Vagina (tissue), 2 donors: ENCODE results near the gene UBR4. TPM values are rescaled to one million over a fixed set of nuclear protein-coding genes. Genes with fewer than 3 reads are reported as not detected.

Source experiments
- DNase-seq, 2 donors: peaks; one replicate each; pipeline ENCODE4 v3.0.0-alpha.2; 2017; ENCODE audit errors: extremely low spot score in 2 of 2
- H3K27ac ChIP-seq: fragments of 200-600 bp; sonication (generic); one replicate; pipeline ENCODE4 v1.5.1; 2019
- H3K27me3 ChIP-seq: fragments of 200-600 bp; sonication (generic); one replicate; pipeline ENCODE4 v1.5.1; 2019
- H3K36me3 ChIP-seq, 2 donors: fragments of 200-600 bp; sonication (generic); one replicate each; pipeline ENCODE4 v1.5.1; 2017 to 2019
- H3K4me1 ChIP-seq: fragments of 200-600 bp; sonication (generic); one replicate; pipeline ENCODE4 v1.5.1; 2019
- H3K4me3 ChIP-seq, 2 donors: fragments of 200-600 bp; sonication (generic); 1 replicate in 1 of 2; 2 replicates in 1 of 2; pipeline ENCODE4 v1.5.1; 2016 to 2019
- H3K9me3 ChIP-seq: fragments of 200-600 bp; sonication (generic); one replicate; pipeline ENCODE4 v1.5.1; 2019
- POLR2A ChIP-seq, 2 donors: fragments of 450-650 bp; IDR thresholded peaks; one replicate each; pipeline ENCODE4 v1.6.1; 2017; ENCODE audit warnings: antibody characterized with exemption in 2 of 2, mild to moderate bottlenecking in 2 of 2, moderate library complexity in 2 of 2
- POLR2AphosphoS5 ChIP-seq, 2 donors: sonication (generic); formaldehyde crosslinking; IDR thresholded peaks; one replicate each; pipeline ENCODE4 v1.9.0; 2017; ENCODE audit warnings: antibody characterized with exemption in 2 of 2, mild to moderate bottlenecking in 2 of 2, low read depth in 1 of 2; ENCODE audit not compliant: insufficient read depth in 1 of 2
- intact Hi-C: fragments of 100-400 bp; cut with DNase I; formaldehyde crosslinking; loops from one replicate; pipeline ENCODE4 v1.15.1; 2023
- total RNA-seq: library from RNA; depleted of rRNA; stranded (reverse); fragments of >200 nt; gene quantifications from one replicate; pipeline ENCODE4 v1.2.3, GENCODE V29; 2016
- TF ChIP-seq, protein P1 (sequence below), 3 experiments: fragments of 450-650 bp in 2 of 3; fragments of 200-600 bp in 1 of 3; sonication (generic) in 1 of 3; IDR thresholded peaks; one replicate each; pipeline ENCODE4 v1.5.1; 2017 to 2019; ENCODE audit warnings: antibody characterized with exemption in 3 of 3, mild to moderate bottlenecking in 2 of 3, moderate library complexity in 2 of 3

Gene UBR4
- total RNA-seq, 1 donor from 2014 or later = 157 TPM

DNA sequence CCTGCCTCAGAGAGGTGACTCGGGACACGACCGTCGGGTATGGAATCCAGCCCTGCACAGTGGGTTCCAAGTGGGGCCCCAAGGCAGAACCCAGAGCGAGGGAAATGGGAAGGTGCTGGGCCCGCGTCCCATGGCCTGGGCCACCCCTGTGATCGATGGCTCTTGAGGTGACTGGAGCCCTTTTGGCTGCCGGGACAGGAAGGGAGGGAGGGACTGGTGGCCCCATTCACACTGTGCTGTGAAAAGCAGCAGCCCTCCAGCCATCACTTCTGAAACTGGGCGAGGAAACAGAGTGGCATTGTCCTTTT, 143.2 kb downstream of the UBR4 start:
- TF ChIP-seq, protein P1, sequence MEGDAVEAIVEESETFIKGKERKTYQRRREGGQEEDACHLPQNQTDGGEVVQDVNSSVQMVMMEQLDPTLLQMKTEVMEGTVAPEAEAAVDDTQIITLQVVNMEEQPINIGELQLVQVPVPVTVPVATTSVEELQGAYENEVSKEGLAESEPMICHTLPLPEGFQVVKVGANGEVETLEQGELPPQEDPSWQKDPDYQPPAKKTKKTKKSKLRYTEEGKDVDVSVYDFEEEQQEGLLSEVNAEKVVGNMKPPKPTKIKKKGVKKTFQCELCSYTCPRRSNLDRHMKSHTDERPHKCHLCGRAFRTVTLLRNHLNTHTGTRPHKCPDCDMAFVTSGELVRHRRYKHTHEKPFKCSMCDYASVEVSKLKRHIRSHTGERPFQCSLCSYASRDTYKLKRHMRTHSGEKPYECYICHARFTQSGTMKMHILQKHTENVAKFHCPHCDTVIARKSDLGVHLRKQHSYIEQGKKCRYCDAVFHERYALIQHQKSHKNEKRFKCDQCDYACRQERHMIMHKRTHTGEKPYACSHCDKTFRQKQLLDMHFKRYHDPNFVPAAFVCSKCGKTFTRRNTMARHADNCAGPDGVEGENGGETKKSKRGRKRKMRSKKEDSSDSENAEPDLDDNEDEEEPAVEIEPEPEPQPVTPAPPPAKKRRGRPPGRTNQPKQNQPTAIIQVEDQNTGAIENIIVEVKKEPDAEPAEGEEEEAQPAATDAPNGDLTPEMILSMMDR (IDR thresholded peaks at IDR 0.05) = no peak
- TF ChIP-seq POLR2A (IDR thresholded peaks at IDR 0.05) (no peak), POLR2AphosphoS5 (IDR thresholded peaks at IDR 0.05; ENCODE audit: insufficient read depth in 1 of 2, low read depth in 1 of 2) (no peak)
- intact Hi-C loops = no loop called here
- peaks cover 19% of the 10 kb centered on the region for H3K4me1 ChIP-seq
- H3K27me3 ChIP-seq = no peaks in the 10 kb centered on the region
- no peak overlapping the region for H3K27ac ChIP-seq
- no peaks in the 10 kb centered on the region for H3K9me3 ChIP-seq
- no peak overlapping the region for H3K4me3 ChIP-seq
- no peaks in the 10 kb centered on the region for H3K36me3 ChIP-seq
- DNase-seq = no peak

DNA sequence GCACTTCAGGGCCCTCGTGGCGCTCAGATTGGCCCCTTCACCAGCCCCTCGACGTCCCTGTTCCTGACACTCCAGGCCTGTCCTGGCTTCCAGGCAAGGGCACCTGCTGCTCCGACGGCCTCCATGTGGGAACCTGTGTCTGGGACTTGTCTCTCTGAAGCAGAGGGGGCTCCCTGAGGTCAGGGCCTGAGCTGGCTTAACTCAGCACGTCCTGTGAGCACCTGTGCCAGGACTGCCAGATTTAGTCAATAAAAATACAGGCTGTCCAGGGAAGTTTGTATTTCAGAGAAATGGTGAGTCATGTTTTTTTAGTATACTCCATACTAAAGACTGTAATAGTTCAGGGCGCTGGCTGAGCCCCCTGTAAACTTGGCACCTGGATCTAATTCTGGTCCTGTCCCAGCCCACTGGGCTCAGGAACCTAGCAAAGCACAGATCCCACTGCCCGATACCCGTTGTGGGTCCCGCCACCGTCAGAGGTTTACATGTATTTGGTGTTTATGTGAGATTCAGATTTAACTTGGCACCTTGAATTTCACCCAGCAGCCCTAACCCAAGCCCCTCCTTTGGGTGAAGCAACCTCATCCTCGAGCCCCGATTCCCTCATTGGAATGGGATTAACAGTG, 143.7 kb downstream of the UBR4 start:
- H3K36me3 ChIP-seq = no peaks in the 10 kb centered on the region
- TF ChIP-seq, protein P1 (IDR thresholded peaks at IDR 0.05) = no peak
- TF ChIP-seq POLR2AphosphoS5 (IDR thresholded peaks at IDR 0.05; ENCODE audit: insufficient read depth in 1 of 2, low read depth in 1 of 2) (no peak), POLR2A (IDR thresholded peaks at IDR 0.05) (no peak)
- H3K27ac ChIP-seq = peak overlapping the region; percentile 12
- intact Hi-C loops = no loop called here
- H3K4me1 ChIP-seq = peaks cover 20% of the 10 kb centered on the region
- no peaks in the 10 kb centered on the region for H3K27me3 ChIP-seq
- H3K4me3 ChIP-seq = no peak overlapping the region
- no peaks in the 10 kb centered on the region for H3K9me3 ChIP-seq
- DNase-seq = no peak

- Histone ChIP-seq H3K27ac (peak overlapping the region; percentile 12), H3K4me1 (peaks cover 20% of the 10 kb centered on the region), H3K36me3 (no peaks in the 10 kb centered on the region), H3K27me3 (no peaks in the 10 kb centered on the region), H3K4me3 (no peak overlapping the region), H3K9me3 (no peaks in the 10 kb centered on the region)
- no peak for DNase-seq
- intact Hi-C loops = no loop called here
- TF ChIP-seq POLR2A (IDR thresholded peaks at IDR 0.05) = no peak
- TF ChIP-seq POLR2AphosphoS5 (IDR thresholded peaks at IDR 0.05; ENCODE audit: insufficient read depth in 1 of 2, low read depth in 1 of 2) = no peak
- TF ChIP-seq, protein P1 (IDR thresholded peaks at IDR 0.05) = no peak
These were observed 144.4 kb downstream of the UBR4 start for GRCh38 chr1:19065526-19066247.

- no peaks in the 10 kb centered on the region for H3K36me3 ChIP-seq
- H3K4me3 ChIP-seq = no peak overlapping the region
- no peak for DNase-seq
- H3K9me3 ChIP-seq = no peaks in the 10 kb centered on the region
- H3K27me3 ChIP-seq = no peaks in the 10 kb centered on the region
- H3K27ac ChIP-seq = no peak overlapping the region
- intact Hi-C loops = no loop called here
- H3K4me1 ChIP-seq = peaks cover 20% of the 10 kb centered on the region
- TF ChIP-seq POLR2AphosphoS5 (IDR thresholded peaks at IDR 0.05; ENCODE audit: insufficient read depth in 1 of 2, low read depth in 1 of 2) = no peak
These were observed 145.1 kb downstream of the UBR4 start for GRCh38 chr1:19064906-19065450.

GRCh38 chr1:19063122-19063521, 146.9 kb downstream of the UBR4 start:
- no peak overlapping the region for H3K27ac ChIP-seq
- peaks cover 20% of the 10 kb centered on the region for H3K4me1 ChIP-seq
- no peaks in the 10 kb centered on the region for H3K36me3 ChIP-seq
- intact Hi-C loops = no loop called here
- no peak for DNase-seq
- TF ChIP-seq, protein P1 (IDR thresholded peaks at IDR 0.05) = no peak
- no peak for TF ChIP-seq POLR2AphosphoS5 (IDR thresholded peaks at IDR 0.05; ENCODE audit: insufficient read depth in 1 of 2, low read depth in 1 of 2)
- TF ChIP-seq POLR2A (IDR thresholded peaks at IDR 0.05) = no peak
- no peaks in the 10 kb centered on the region for H3K27me3 ChIP-seq
- H3K4me3 ChIP-seq = no peak overlapping the region
- no peaks in the 10 kb centered on the region for H3K9me3 ChIP-seq
